Middle frontal gyrus (tissue), 1 donor: ENCODE results near the gene CEP57.

Source experiments
- DNase-seq: peaks from one replicate; pipeline ENCODE4 v3.0.0-alpha.2; 2015; ENCODE audit warnings: low spot score; ENCODE audit errors: extremely low spot score

Gene CEP57

DNA sequence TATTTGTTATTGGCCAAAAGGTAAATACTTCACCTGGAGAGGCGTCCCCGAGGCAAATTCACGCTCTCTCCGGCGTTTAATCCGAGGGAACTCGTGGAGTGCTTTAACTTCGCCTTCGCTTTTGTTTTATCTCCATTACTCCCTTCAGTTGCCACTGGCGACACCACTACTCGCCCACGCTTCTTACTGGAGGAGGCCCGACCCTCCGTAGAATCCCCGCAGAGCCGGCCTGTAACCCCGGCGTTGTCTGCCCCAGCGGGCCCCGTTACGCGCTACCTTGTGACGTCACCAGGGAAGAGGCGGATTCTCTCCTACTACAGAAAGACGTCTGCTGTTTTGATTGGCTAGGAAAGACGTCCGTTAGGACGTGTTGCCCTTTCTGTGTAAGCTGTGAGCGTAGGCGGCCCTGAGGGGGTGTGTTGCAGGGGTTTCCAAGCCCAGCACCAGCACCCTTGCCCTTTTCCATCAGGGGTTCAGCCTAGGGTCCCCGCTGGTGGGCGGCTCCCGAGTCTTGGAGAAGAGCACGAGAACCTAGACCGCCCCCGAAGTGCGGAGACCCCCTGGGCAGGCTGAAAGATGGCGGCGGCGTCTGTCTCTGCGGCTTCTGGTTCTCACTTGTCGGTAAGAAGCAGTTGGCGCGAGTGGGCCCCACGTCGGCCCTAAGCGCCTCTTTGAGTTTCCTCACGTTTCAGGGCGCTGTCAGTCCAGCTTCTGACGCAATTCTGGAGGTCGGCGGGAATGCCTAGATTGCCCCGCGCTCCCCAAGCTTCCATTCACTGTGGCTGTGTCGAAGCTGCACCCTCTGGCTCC, at the start of gene CEP57:
Gene CEP57 (plus strand): TSS at position 376 of the 810 bp plus-strand sequence. CDS start 201 bp downstream, at position 577.
- DNase-seq: peak; percentile 90

DNA sequence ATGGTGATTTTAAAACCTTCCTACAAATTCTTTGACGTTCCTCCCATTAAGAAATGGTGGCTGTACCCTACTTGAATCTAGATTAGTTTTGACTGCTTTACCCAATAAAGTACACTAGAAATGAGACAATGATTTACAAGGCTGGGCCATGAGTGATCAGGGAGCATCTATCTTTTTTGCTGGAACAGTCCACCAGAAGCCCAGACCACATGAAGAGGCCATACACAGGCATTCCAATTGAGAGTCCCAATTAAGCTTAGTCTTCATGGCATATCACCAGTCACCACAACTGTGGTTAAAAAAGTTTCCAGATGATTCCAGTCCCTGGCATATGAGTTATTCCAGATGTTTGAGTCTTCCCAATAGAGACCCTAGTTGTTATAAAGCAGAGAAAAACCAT, 40.2 kb upstream of the CEP57 start:
- no peak for DNase-seq

DNA sequence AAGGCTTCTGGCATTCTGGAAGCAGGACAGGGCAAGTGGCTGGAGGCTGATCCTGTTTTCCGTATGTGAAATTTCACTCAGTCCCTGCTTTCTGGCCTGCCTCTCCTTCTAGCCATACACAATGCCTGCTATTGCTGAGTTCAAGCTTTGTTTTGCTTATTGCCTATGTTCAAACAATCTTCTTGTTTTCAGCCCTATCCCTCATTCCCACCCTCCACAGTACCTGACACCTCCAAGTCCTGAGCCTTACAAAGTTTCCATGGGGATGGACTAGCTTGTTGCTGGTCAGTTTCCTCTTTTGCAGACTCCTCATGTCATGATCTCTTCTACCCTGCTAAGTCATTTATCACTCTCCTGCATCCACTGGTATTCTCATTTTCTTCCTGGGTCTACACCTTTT, 38.8 kb upstream of the CEP57 start:
- no peak for DNase-seq

DNA sequence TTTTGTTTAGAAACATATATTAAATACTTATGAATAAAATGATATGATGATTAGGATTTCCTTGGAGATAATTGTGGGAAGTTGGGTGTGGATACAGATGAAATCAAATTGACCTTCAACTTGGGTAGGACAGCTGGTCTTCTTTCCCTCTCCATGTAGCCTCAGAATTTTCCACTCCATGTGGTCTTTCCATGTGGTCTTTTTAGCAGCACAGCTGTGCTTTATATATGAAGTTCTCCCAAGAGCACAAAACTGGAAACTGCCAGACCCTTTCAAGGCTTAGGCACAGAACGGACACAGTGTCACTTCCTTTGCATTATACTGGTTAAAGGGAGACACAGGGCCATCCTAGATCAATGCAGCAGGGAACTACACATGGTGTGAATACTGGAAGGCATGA, 29.4 kb upstream of the CEP57 start:
- DNase-seq: no peak

DNA sequence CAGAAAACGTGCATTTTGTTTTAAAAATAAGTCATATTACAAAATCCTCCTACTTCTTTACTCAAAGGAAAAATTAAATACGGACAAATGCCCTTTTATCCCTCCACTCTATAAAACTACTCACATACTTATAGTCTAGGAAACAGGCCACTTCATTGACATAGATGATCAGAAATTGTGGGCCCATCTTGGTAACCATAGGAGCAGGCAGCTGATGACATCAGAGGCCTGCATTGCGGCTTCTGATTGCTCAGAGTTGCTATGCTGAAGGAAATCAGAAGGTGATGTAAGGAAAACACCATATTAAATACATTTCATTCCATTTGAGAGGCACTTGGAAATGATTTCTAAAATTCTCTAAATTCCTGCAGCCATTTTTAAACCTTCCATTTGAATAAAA, 27.8 kb upstream of the CEP57 start:
- DNase-seq: no peak

DNA sequence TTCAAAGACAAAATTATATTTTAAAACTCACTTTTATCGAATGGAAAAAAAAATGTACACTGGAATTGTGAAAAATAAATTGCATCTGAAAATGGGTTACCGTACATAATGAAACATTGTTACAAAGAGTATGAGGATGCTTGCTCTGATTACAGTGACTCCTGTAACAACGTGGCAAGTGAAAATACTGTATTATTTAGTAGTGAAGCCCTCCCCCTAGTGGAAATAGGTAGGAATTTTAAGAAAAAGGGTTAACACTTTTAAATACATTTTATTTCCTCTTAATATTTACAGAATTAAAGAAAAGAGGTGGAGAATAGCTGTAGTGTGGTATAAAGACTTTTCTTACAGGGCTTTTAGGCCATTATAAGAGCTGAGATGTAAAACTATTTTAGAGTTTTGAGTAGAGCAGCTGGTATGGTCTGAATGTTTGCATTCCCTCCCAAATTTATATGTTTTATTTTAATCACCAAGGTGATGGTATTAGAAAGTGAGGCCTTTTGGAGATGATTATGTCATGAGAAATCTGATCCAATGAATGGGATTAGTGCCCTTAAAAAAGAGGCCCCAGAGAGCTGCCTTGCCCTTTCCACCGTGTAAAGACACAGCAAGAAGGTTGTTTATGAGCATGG, 25.9 kb upstream of the CEP57 start:
- DNase-seq: peak; percentile 49

DNA sequence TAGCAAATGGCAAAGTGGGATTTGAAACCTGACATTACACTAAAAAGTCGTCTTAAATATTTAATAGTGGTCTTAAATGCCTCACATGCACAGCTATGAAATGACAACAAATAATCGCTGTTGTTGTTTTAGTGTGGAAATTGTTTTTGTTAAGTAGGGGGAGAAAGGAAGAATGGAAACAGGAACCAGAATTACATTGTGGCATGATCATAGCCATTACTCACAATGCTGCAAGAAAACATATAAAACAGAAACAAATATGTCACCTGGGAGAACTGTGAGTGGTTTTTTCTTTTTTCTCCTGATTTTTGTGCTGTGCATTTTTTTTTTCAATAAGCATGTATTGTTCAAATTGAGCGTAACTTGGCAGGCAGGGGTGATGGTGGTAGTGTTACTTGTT, 23.6 kb upstream of the CEP57 start:
- DNase-seq: no peak

DNA sequence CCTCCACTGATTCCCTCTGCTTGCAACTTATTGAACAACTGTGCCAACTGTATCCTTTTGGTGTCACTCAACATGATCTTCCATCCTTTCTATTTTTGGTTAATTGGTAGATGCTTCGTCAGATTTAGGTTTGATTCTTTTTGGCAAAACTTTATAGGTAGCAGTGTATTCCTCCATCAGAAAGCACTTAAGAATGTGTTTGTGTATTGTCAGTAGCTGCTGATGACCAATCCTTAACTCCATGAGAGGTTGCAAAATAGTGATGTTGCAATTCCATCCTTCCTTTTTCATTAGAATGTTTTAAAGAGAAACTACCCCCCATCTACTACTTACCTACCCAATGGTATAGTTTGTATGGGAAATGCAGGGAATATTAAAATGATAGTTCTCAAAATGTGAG, 22.8 kb upstream of the CEP57 start:
- DNase-seq: no peak

DNA sequence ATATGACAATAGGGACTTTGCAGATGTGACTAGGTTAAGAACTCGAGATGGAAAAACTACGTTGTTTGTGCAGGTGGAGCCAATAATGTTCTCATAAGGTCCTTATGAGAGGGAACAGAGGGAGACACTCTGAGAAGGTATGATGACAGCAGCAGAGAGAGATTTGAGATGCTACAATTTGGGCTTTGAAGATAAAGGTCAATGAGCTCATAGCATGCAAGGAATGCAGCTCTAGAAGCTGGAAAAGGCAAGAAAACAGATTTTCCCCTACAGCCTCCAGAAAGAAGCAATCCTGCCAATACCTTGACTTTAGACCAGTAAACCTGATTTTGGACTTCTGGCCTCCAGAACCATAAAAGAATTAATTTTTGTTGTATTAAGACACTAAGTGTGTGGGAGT, 21.8 kb upstream of the CEP57 start:
- DNase-seq: no peak

DNA sequence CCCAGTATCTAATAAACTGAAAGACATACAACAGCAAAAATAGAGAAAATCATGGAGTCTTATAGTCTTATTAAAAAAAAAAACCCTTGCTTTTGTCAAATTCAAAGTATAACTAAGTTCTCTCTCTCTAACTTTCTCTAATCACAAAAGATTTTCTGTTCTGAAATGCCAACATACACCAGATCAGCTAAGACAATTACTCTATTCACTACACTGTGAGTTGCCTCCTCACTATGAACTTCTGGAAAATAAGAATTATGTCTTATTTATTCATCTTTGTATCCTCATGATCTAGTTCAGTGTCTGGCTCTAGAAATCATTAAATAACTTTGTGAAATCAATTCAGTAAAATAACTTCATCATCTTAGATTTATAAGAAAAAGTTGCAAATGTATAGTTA, 13.4 kb upstream of the CEP57 start:
- no peak for DNase-seq

DNA sequence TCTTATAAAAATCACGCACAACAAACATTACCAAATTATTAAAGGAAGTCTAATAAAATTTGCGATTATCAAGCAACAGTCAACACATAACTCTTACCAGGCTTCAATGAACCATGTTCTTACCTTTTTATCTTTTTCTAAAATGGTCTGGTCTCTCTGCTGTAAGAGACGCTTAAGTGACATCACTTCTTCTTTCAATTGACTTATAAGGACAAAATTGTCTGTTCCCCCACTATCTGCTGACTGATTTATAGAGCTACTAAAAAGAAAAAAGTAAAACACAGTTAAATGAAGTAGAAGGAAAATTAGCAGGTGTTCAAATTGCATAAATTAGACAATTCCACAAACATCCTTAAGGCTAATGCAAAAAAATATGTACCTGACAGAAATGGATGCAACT, 11.6 kb upstream of the CEP57 start:
- no peak for DNase-seq

DNA sequence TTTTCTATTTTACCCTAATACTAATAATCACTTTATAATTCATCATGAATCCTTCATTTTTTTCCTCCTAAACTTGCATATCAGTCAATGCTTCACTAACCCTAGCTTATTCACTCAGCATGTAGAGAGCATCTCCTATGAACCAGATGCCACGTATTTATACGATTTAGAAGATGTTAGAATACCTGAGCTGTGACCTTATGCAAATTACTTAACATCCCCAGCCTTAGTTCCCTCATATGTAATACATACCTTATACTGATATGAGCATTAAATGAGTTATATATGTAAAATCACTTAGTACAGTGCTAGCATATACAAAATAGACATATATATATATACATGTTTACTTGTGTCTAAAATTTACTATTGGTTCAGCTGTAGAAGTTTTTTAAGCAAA, 9.8 kb upstream of the CEP57 start:
- DNase-seq: no peak

DNA sequence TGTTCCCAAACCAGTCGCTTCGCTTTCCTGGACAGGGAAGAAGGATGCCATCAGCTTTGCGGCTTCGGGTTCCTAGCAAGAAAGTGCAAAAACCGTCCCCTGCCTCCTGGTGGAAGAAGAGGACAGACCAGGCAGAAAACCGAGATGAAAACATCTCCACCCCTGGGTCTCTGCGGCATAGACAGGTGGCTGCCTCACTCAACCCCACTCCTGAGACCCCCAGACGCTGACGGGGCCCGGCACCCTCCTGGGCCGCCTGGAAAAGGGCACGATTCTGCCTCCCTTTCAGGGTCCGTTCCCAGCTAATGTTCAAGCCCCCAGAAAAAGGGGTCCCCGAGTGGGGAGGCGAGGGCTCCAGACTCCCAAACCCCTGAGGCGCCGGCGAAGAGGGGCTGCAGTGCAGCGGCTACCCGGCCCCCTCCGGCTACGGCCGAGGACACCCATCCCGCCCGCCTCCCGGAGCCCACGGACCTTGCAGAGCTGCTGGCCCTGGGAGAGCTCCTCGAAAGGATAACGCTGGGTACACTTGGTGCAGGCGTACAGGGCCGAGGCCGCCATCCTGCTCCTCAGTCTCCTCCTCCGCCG, 1.3 kb upstream of the CEP57 start:
- DNase-seq: no peak

DNA sequence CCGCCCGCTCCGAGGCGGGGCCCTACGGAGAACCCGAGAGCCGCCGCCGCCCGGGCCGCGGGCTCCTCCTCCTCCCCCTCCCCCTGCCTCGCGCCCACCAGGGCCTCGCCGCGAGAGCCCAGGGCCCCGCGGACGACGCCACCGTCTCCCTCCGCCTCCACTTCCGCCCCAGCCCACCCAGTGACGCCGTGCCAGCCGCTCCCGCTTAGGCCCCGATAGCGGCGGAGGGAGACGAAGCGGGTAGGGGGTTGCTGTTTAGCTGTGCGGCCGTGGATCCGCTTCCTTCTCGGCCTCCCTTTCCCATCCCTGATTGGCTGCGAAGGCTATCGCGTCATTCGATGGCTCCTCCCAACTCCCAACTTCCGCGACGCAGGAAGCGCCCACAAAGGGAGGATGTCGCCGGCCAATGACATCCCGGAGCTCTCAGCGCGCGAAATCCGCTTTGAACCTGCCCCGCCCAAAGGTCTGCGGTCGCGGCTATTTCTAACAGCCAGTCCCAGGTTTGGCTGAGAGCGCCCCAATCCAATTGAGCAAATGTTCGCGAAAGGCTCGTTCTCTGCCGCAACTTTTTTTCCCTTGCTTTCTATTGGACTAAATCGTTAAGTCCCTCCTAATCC, 684 bp upstream of the CEP57 start, which contains the start of gene FAM76B:
Gene FAM76B (minus strand): TSS at position 277 of the 617 bp plus-strand sequence. CDS start 304 bp downstream, outside the sequence.
- peak; percentile 99 for DNase-seq

DNA sequence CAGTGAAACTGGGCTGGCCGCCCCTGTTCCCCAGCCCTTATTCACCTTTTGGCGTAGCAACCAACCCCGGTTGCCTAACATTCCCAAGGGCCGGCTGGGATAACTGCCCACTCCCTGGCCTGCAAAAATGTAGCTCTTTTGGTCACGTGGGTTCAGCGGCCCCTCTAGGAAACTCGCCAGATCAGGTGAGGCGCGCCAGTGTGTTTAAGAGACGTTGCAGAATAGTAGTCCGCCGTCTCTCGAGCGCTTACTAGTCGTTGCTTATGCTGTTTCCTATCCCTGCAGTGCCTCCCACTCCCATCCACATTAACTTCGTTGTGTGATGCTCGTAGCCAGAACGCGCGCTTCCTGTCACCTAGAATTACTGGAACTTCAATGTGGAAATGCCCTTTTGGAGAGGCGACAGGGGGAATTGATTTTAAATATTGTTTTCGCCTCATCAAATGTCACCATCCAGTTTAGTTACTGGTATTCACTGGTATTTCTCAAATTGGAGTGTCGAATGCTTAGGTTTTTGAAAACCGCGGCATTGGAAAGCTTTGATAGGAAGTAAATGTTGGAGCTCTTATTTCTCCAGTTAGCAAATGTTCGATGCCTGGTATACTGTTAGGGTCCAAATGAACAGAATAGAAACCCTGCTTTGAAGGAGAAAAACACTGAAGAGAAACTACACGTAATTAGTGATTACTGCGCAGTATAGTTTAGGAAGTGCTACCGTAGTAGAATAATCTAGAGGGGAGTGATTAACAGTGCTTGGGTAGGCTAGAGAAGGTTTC, 823 bp downstream of the CEP57 start:
- DNase-seq: no peak

DNA sequence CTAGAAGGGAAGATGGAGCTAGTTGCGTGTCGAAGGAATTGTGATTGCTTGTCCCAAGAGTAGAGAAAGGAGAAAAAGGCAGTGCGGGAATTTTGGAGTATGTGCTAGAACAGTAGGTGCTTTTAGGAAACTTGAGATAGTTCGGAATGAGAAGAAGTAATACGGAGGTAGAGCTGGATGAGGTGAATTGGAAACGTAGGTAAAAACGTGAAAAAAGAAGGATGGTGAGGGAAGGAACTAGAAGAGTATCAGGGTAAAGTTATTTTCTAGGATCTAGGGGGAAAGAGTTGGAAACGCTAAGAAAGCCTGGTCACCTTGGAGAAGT, 1.4 kb downstream of the CEP57 start:
- no peak for DNase-seq

DNA sequence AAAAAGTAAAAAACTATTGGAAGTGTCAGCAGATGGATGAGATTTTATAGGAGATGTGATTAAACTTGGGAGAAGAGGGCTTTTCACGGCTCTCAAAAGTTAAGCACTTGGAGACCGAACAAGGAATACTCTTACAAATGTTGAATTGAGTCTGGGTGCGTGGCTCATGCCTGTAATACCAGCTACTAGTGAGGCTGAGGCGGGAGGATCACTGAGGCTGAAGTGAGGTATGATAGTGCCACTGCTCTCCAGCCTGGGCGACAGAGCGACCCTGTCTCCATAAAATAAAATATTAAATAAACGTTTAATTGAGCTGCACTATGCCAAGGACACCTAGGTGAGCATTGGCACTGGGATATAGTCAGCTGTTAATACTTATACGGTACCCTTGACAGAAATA, 1.9 kb downstream of the CEP57 start:
- DNase-seq: no peak

DNA sequence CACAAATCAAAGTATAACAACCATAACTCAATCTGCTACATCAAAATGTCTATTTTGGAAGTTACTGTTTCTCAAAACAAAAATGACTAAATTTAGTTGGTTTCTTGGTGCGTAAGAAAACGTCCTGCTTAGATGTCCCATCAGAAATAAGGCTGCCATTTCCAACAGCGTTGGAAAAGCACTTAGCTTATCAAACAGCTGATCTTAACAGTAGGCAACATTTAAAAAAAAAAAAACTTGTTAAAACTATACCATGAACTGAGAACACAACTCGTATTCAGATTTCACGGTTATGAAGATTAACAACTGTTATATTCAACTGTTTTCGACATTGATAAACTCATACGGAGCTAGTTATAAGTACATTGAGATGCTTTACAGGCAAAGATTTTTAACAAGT, 2.4 kb downstream of the CEP57 start:
- no peak for DNase-seq

DNA sequence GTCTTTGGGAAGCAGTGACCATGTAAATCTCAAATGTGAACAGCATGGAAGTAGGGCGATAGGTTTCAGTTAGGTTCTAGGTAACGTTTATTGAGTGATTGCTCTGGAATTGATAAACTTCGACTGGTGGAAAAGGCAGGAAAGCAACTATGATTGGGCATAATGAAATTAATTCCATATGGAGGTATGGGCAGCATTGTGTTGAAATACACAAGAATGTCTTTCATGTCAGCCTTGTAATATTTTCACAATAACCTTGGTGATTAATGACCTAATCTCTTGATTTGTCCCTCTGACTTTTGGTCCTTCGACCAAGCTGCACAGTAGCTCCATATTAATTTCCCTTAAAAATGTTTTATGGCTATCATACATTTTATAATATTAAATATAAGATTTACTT, 2.8 kb downstream of the CEP57 start:
- DNase-seq: no peak

DNA sequence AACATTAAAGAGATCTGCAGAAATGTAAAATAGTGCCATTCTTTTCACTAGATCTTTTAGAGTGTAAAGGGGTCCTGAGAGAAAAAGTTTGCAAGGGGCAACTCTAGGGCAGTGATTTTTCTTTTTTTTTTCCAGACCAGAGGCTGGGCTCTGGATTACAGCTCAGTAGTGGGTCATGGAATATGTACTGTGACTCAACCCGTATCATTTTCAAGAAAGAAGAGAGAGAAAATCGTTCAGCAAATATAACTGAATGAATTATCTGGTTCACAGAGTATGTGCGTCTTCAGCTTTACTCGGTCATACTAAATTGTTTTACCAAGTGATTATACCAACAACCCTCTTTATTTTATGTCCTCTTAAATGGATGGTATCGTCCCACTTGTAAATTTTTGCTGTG, 3.8 kb downstream of the CEP57 start:
- no peak for DNase-seq

DNA sequence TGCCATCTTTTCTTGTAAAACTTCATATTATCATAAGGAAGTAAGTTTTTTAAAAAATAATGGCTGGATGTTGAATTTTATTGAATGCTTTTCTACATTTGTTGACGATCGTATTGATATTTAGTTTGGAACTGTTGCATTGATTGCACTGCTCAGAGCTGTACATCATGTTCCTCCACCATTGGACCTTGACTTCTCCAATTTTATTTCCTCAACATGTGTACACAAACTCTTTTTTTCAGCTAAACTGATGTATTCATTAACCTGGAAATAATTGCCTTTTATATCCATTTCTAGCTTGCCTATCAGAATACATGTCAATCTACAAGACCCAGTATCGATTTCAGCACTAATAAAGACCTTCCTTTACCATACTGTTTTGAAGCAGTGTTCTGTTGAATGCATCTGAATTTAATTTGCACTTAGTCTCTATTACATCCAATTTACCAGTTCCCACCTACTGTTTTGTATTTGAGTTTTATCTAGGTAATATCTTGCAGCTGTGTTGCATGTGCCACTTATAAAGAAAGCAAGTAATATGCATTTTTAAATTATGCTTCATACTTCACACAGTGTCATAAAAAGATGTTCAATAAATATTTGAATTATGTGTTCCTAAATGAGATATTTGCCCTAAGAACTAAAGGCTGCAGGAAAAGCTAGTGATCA, 5.5 kb downstream of the CEP57 start:
- DNase-seq: no peak
